ENCODE results near the gene CLHC1. TPM values are rescaled to one million over a fixed set of nuclear protein-coding genes. Genes with fewer than 3 reads are reported as not detected.

Gene CLHC1
- total and polyA plus RNA-seq, 2 of the 8 experiments (the other 6 are each of a cell fraction or from before 2014, with no cell fraction given), result 2.6 to 10.8 TPM

- TF ChIP-seq CTBP2 (IDR thresholded peaks at IDR 0.05; ENCODE audit: borderline replicate concordance, insufficient read depth, insufficient read length, low read length) (no peak), MAX (IDR thresholded peaks at IDR 0.05) (no peak), NRF1 (IDR thresholded peaks at IDR 0.05; ENCODE audit: low read depth, low read length) (no peak), SRF (IDR thresholded peaks at IDR 0.05; ENCODE audit: low read depth, low read length) (no peak), CBX8 (IDR thresholded peaks at IDR 0.05; ENCODE audit: borderline replicate concordance, low read depth, low read length) (no peak), KDM1A (IDR thresholded peaks at IDR 0.05; ENCODE audit: borderline replicate concordance, low read length) (no peak)
Measured at GRCh38 chr2:55147041-55147440, 85.1 kb downstream of the CLHC1 start (continued).
